Ascending aorta (tissue), 2 donors: ENCODE results near the gene AP1B1. TPM values are rescaled to one million over a fixed set of nuclear protein-coding genes. Genes with fewer than 3 reads are reported as not detected.

Experiments used
- DNase-seq, 2 donors: peaks; one replicate each; pipeline ENCODE4 v3.0.0-alpha.2; 2019; ENCODE audit warnings: low spot score in 2 of 2
- H3K27ac ChIP-seq, 2 donors: fragments of 200-600 bp; sonication (generic); one replicate each; pipeline ENCODE4 v1.5.1; 2016 to 2017; ENCODE audit warnings: mild to moderate bottlenecking in 1 of 2
- H3K27me3 ChIP-seq: fragments of 200-600 bp; sonication (generic); one replicate; pipeline ENCODE4 v1.5.1; 2017
- H3K36me3 ChIP-seq, 2 donors: fragments of 200-600 bp; sonication (generic); one replicate each; pipeline ENCODE4 v1.5.1; 2016
- H3K4me1 ChIP-seq, 2 donors: fragments of 200-600 bp; sonication (generic); one replicate each; pipeline ENCODE4 v1.5.1; 2016 to 2017; ENCODE audit warnings: mild to moderate bottlenecking in 1 of 2
- H3K4me3 ChIP-seq, 2 donors: fragments of 200-600 bp; sonication (generic); one replicate each; pipeline ENCODE4 v1.5.1; 2016 to 2017; ENCODE audit warnings: mild to moderate bottlenecking in 1 of 2
- H3K9me3 ChIP-seq, 2 donors: fragments of 200-600 bp; sonication (generic); one replicate each; pipeline ENCODE4 v1.5.1; 2016
- CTCF ChIP-seq, 3 experiments: fragments of 200-600 bp in 2 of 3; fragments of 450-650 bp in 1 of 3; sonication (generic) in 2 of 3; IDR thresholded peaks; one replicate each; pipeline ENCODE4 v1.5.1; 2016 to 2019; ENCODE audit warnings: antibody characterized with exemption in 3 of 3, mild to moderate bottlenecking in 1 of 3, moderate library complexity in 1 of 3
- intact Hi-C: fragments of 100-400 bp; cut with DNase I; formaldehyde crosslinking; loops from one replicate; pipeline ENCODE4 v1.15.1; 2023
- total RNA-seq: library from RNA; depleted of rRNA; stranded (reverse); fragments of >200 nt; gene quantifications from one replicate; pipeline ENCODE4 v1.1.0, GENCODE V29; 2016

Gene AP1B1
- total RNA-seq, 1 donor from 2014 or later = 86.4 TPM

DNA sequence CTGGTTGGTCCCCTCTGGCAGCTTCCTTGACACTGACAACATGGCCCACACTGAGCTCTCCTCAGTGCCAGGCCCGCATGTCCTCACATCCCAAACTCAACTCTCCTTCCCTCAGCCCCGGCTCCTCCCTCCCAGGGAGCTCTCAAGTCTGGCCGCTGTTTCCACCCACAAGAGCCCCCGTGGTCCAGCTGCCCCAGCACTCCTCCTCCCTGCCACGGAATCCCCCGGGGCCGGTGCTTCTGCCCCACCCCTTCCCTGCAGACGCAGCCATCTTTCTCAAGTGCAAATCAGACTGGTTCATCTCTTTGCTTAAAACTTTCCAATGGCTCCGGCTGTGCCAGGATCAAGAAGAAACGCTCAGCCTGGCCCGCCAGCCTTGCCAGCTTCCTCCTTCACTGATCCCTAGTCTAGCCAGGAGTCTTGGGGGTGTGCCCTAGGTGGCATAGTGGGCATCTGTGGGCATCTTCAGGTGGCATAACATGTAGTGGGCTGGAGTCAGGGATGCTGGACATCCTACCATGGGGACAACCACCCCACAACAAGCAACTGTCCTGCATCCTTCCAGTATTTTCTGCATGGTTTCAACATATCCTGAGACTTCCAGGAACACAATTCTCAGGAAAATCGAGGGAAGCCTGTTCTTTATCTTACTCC is 50.6 kb downstream of the AP1B1 start:
- Histone ChIP-seq H3K36me3 (peaks cover 68 to 90% of the 10 kb centered on the region in 2 donors), H3K27ac (no peak overlapping the region), H3K27me3 (no peaks in the 10 kb centered on the region), H3K4me3 (no peak overlapping the region), H3K4me1 (no peaks in the 10 kb centered on the region), H3K9me3 (no peaks in the 10 kb centered on the region)
- intact Hi-C loops = no loop called here
- TF ChIP-seq CTCF (IDR thresholded peaks at IDR 0.05) = no peak
- DNase-seq = no peak

DNA sequence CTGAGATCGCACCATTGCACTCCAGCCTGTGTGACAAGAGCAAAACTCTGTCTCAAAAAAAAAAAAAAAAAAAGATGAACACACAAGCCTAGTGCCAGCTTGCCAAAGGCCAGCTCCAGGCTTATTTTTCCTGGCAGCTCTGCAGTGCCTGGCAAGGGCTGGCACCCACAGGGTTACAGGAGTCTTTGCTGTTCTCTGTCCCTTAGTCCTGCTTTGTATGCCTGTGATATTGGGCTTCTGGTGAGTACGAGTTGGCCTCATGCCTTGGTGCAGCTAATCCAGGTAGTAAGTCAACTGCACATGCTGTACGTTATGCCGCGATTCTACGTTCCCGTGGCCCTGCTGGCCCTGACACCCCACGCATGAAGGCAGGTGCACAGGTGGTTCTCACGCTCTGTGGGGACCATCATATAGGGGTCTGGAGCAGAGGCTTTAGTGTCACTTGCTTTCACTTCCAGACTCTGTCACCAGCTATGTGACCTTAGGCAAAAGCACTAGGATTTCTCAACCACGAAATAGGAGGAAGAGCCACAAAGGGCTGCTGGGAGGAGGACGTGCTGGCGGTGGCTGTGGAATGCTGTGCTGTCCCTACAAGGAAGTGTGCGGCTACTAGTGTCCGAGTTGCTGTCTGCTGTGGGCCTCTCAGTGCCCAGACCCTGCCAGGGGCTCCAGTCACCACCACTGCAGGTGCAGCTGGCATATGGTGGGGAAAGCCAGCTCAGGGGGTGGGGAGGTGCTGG is 51.4 kb downstream of the AP1B1 start:
- Histone ChIP-seq H3K9me3 (no peaks in the 10 kb centered on the region), H3K4me1 (no peaks in the 10 kb centered on the region), H3K4me3 (no peak overlapping the region), H3K36me3 (peaks cover 64 to 90% of the 10 kb centered on the region in 2 donors), H3K27me3 (no peaks in the 10 kb centered on the region), H3K27ac (no peak overlapping the region)
- TF ChIP-seq CTCF (IDR thresholded peaks at IDR 0.05) = no peak
- intact Hi-C loops = no loop called here
- DNase-seq = no peak

- no peak for TF ChIP-seq CTCF (IDR thresholded peaks at IDR 0.05)
- no peaks in the 10 kb centered on the region for H3K4me1 ChIP-seq
- no peak overlapping the region for H3K27ac ChIP-seq
- DNase-seq = no peak
- no peak overlapping the region for H3K4me3 ChIP-seq
- intact Hi-C loops = no loop called here
- H3K9me3 ChIP-seq = no peaks in the 10 kb centered on the region
- H3K36me3 ChIP-seq = peaks cover 55 to 90% of the 10 kb centered on the region in 2 donors
- no peaks in the 10 kb centered on the region for H3K27me3 ChIP-seq
Observed at GRCh38 chr22:29335656-29336055, 52.7 kb downstream of the AP1B1 start.

DNA sequence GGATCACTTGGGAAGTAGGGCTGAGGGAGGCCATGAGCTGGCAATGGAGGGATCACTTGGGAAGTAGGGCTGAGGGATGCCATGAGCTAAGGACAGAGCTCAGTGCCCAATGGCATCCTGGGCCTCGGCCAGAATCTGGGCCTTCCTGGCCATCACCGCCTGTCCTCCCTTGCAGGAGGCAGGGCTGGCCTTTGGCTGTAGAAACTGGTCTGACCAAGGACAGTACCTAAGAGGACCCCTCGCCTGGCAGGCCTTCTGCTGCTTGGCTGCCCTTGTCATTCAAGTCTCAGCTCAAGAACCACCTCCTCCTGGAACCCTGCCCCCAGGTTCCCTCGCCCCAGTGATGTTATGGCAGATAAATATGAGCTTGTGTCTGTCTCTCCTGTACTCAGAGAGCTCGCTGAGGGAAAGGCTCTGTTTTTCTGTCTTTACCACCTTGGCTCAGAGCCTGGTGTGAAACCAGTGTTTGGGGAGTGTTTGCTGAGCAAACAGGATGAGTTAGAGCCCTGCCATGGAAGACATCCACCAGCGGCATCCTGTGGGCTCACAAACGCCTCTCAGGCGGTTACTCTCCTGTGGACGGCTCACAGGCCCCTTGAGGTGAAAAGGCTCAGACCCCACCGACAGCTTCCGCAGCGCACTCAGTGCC is 53.5 kb downstream of the AP1B1 start:
- no peak for TF ChIP-seq CTCF (IDR thresholded peaks at IDR 0.05)
- Histone ChIP-seq H3K27me3 (no peaks in the 10 kb centered on the region), H3K27ac (no peak overlapping the region), H3K36me3 (peaks cover 53 to 90% of the 10 kb centered on the region in 2 donors), H3K4me3 (no peak overlapping the region), H3K9me3 (no peaks in the 10 kb centered on the region), H3K4me1 (no peaks in the 10 kb centered on the region)
- no peak for DNase-seq
- intact Hi-C loops = no loop called here

GRCh38 chr22:29334148-29334547 is 54.2 kb downstream of the AP1B1 start:
- intact Hi-C loops = no loop called here
- no peak for TF ChIP-seq CTCF (IDR thresholded peaks at IDR 0.05)
- H3K4me1 ChIP-seq = no peaks in the 10 kb centered on the region
- no peaks in the 10 kb centered on the region for H3K27me3 ChIP-seq
- no peak overlapping the region for H3K4me3 ChIP-seq
- H3K27ac ChIP-seq = no peak overlapping the region
- no peak for DNase-seq
- H3K9me3 ChIP-seq = no peaks in the 10 kb centered on the region
- H3K36me3 ChIP-seq = peaks cover 50 to 90% of the 10 kb centered on the region in 2 donors
